PFSK-1 (cell line): ENCODE data around the gene MRFAP1.

Source experiments
- FOXP2 ChIP-seq: optimal IDR thresholded peaks from 2 replicates; pipeline ENCODE3; 2011; ENCODE audit warnings: borderline replicate concordance, control low read depth, inconsistent platforms; ENCODE audit not compliant: insufficient read depth; ENCODE audit errors: extremely low read length, extremely low read depth
- POLR2AphosphoS5 ChIP-seq: IDR thresholded peaks from 2 replicates; pipeline ENCODE4 v1.6.1; 2012; ENCODE audit warnings: low read depth, mild to moderate bottlenecking, control low read depth, low read length, moderate library complexity
- REST ChIP-seq, 2 experiments: IDR thresholded peaks; 2 replicates each; pipeline versions ENCODE4 v1.6.1 to v1.8.0; 2011 to 2012; ENCODE audit warnings: low read depth in 2 of 2, low read length in 2 of 2, control low read depth in 1 of 2, inconsistent platforms in 1 of 2, mild to moderate bottlenecking in 1 of 2, moderate library complexity in 1 of 2; ENCODE audit not compliant: insufficient read depth in 1 of 2
- SIN3A ChIP-seq: IDR thresholded peaks from 2 replicates; pipeline ENCODE4 v1.6.1; 2012; ENCODE audit warnings: mild to moderate bottlenecking, low read length, moderate library complexity, borderline replicate concordance; ENCODE audit not compliant: insufficient read depth
- TAF1 ChIP-seq: IDR thresholded peaks from 2 replicates; pipeline ENCODE4 v1.6.1; 2012; ENCODE audit warnings: low read length, control low read depth, borderline replicate concordance; ENCODE audit not compliant: insufficient read depth

MRFAP1 gene

GRCh38 chr4:6608758-6609414, 31.6 kb upstream of the MRFAP1 start:
- TF ChIP-seq SIN3A (no peak), FOXP2 (no peak), REST (IDR thresholded peaks at IDR 0.05; ENCODE audit: insufficient read depth in 1 of 2, low read depth in 2 of 2, low read length in 2 of 2) (no peak), POLR2AphosphoS5 (no peak), TAF1 (no peak)

- TF ChIP-seq REST (IDR thresholded peaks at IDR 0.05; ENCODE audit: insufficient read depth in 1 of 2, low read depth in 2 of 2, low read length in 2 of 2) (no peak), TAF1 (no peak), POLR2AphosphoS5 (no peak), FOXP2 (no peak), SIN3A (no peak)
Observed at GRCh38 chr4:6609415-6610079, 30.9 kb upstream of the MRFAP1 start.

GRCh38 chr4:6610856-6611430, 29.5 kb upstream of the MRFAP1 start:
- no peak for TF ChIP-seq REST (IDR thresholded peaks at IDR 0.05; ENCODE audit: insufficient read depth in 1 of 2, low read depth in 2 of 2, low read length in 2 of 2)
- no peak for TF ChIP-seq SIN3A
- TF ChIP-seq POLR2AphosphoS5 = no peak
- TF ChIP-seq TAF1 = no peak
- TF ChIP-seq FOXP2 = no peak

- TF ChIP-seq REST (IDR thresholded peaks at IDR 0.05; ENCODE audit: insufficient read depth in 1 of 2, low read depth in 2 of 2, low read length in 2 of 2) = no peak
- no peak for TF ChIP-seq TAF1
- no peak for TF ChIP-seq POLR2AphosphoS5
- TF ChIP-seq FOXP2 = no peak
- TF ChIP-seq SIN3A = no peak
Observed at GRCh38 chr4:6612961-6613675, 27.4 kb upstream of the MRFAP1 start.
